GM12892 (cell line): ENCODE data around the gene CAMTA1.

Experiments used
- DNase-seq: peaks from one replicate; pipeline ENCODE4 v3.0.0; 2011; ENCODE audit not compliant: insufficient read length
- FAIRE-seq: peaks from 2 replicates; lab custom pipeline; 2011; peaks lifted over from hg19 to GRCh38; lab: Jason Lieb, UNC
- POLR2A ChIP-seq: IDR thresholded peaks from 2 replicates; pipeline ENCODE4 v1.6.1; 2011; ENCODE audit warnings: low read depth, low read length, control low read depth
- POLR2AphosphoS5 ChIP-seq: IDR thresholded peaks from 2 replicates; pipeline ENCODE4 v1.6.1; 2011; ENCODE audit warnings: low read depth, low read length, control low read depth
- TAF1 ChIP-seq: IDR thresholded peaks from 2 replicates; pipeline ENCODE4 v1.6.1; 2011; ENCODE audit warnings: low read depth, mild to moderate bottlenecking, control low read depth, low read length, borderline replicate concordance

Gene CAMTA1

DNA sequence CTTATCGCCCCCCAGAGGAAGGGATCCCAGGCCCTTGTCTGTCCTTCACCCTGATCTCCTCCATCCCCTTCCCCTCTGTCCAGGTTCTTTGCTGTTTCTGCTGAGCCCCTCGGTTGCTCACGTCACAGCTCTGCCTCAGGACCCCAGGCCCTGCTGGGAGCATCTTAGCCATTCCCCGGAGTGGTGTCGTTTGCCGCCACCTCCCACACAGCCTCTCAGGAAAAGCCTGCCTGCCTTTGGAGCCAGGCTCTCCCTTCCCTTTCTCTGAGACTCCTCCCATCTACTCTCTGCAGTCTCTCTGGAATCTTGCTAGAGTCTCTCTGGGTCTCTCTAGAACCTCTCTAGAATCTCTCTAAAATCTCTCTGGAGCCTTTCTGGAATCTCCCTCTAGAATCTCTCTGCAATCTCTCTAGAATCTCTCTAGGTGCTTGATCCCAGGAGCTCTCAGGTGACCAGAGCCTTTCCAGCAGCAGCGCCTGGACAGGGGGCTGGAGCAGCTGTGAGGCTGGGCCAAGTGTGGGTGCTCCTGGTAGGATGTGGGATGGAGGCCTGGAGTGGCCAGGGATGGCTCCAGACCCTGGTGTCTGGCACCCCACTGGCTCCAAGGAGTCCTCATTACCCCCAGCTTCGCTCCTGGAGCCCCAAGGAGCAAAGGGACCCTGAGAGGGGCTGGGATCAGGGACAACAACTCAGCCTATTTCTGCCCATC, 702.7 kb downstream of the CAMTA1 start:
- TF ChIP-seq TAF1 (no peak), POLR2A (no peak), POLR2AphosphoS5 (no peak)
- no peak for DNase-seq
- FAIRE-seq: no peak

DNA sequence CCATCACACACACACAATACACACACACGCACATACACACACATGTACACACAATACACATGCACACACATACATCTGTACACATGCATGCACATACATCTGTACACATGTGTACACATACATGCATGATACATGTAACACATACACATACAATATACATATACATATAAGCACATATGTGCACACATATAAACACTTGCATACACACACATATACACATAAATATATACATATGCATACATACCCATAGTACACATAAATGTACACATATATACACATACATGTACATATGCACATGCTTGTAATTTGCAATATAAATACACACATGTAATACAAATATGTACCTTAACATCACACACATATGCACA, 703.2 kb downstream of the CAMTA1 start:
- TF ChIP-seq TAF1 (no peak), POLR2A (no peak), POLR2AphosphoS5 (no peak)
- FAIRE-seq: no peak
- no peak for DNase-seq

DNA sequence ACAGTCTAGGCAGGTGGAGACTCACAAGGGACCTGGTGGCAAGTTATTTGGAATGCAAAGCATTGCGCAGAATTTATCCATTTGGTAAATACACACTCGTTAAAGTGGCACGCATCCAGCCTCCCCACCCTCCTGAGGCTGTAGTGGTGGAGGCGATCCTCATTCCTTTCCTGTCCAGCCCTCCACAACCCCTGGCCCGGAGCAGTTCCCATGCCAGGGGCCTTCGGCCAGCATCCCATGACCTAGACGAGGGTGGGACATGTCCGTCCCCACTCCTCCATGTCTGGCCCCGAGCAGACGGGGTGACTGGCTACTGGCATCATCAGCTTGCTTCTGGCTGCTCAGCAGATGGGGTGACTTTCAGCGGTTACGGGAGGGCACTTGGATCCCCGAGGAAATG, 704.3 kb downstream of the CAMTA1 start:
- FAIRE-seq (no peak), DNase-seq (no peak)
- TF ChIP-seq POLR2AphosphoS5 (no peak), TAF1 (no peak), POLR2A (no peak)

DNA sequence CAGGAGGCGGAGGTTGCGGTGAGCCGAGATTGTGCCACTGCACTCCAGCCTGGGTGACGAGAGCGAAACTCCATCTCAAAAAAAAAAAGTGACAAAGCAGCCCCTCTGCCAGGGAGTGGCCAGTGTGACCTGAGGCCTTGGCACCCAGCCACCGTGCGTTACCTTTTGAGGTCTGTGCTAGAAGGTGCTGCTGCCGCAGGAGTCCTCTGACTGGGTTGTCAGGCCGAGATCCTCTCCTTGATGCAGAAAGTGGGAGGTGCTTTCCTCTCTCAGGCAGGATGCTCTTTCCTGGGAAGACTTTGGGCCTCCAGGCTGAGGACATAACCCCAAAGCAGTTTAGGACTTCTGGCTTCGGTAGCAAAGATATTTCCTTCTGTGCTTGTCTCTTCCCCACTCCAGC, 705.3 kb downstream of the CAMTA1 start:
- TF ChIP-seq TAF1: no peak
- no peak for TF ChIP-seq POLR2AphosphoS5
- no peak for TF ChIP-seq POLR2A
- FAIRE-seq (no peak), DNase-seq (no peak)

DNA sequence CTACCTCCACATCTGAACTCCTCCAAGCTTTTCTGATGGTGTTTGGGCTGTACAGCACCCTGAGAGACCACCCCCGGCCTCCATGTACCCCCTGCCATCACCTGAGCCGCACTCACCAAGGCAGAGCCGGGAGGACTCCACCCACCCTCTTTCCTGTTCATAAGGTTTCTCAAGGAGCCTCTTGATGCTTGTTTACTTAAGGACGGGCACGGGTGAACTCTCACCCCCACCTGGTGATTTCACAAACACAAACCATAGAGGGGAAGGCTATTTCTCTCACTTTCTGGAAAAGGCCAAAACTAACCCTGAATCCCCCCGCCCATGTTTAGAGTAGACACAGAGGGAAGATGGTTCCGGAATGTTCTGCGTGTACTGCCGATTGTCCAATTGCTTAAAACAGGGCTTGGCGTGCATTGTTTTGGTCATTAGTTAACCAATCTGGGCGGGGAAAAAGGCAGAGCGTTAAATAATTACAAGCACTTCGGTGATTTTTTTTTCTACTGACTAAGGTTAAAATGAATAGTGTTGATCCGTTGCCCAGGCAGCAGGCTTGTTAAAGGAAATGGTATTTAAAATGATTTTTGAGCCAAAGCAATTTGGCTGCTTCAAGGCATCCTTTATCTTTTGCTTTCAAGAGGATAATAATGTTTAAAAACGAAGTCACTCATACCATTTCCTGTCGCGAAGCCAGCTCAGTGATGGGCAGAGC, 706.0 kb downstream of the CAMTA1 start:
- TF ChIP-seq TAF1 (no peak), POLR2A (no peak), POLR2AphosphoS5 (no peak)
- DNase-seq (no peak), FAIRE-seq (no peak)

DNA sequence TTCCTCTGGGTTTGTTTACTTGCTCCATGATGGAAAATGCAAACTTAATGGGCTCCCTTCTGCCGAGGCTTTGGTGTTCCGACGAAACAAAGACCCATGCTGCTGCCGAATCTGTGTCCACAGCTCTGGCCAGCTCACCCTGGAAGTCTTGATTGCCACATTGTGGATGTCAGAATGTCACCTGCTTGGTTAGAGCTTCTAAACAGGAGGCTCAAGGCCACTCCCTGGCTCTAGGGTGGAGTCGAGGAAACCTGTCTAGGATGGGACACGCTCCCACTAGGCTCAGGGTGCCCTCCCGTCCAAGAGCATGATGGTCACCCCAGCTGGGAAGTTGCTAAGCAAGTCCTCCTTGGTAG, 706.5 kb downstream of the CAMTA1 start:
- FAIRE-seq (no peak), DNase-seq (no peak)
- TF ChIP-seq POLR2AphosphoS5: no peak
- no peak for TF ChIP-seq TAF1

DNA sequence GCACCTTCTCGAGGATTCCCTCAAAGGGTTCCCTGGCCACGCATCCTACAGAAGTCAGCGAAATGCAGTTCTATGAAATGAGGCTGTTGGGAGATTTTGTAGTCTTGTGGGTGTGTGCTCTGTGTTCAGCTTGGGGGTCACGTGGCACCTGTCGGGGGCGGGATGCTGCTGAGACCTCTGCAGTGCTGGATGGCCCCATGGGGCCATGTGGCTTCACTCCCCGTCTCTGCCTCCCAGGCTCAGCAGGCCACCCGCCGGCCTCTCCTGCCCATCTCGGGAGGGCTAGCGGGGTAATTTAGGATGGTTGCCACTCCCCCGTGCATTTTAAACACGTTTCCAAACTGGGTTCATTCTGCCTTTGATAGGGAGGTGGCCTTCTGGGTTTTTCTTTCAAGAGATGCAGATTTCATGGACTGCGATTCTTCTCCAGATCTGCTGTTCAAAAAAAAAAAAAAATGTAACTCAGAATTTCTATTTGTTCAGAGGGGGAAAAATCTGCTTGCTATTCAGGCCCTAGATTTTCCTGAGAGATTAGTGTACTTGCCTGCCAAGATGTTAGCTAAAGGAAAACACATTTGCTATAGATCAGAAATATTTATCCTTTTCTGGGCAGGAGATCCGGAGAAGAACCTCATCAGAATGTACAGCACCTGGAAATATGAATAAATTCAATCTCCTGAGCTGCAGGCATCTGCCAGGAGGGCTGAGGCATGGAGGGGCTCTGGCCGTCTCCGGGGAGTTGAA, 708.6 kb downstream of the CAMTA1 start:
- DNase-seq (no peak), FAIRE-seq (no peak)
- TF ChIP-seq TAF1: no peak
- no peak for TF ChIP-seq POLR2A
- no peak for TF ChIP-seq POLR2AphosphoS5

DNA sequence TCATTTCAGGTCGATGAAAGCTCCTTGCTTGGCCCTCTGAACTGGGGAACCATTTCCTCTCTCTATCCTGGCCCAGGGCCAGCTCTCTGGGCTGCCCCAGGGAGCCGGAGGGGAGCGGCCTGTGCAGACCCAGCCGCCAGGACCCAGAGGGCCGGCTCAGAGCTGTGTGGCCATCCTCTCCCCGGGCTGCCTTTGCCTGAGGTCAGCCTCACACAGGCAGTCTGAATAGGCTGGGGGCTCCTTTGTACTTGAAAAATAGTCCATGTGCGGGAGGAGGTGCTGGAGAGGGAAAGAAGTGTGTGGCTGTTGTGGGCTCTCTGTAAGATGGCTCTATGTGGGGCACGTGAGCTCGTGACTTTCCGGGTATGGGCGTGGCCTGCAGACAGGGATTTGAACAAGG, 710.7 kb downstream of the CAMTA1 start:
- no peak for TF ChIP-seq POLR2A
- TF ChIP-seq TAF1: no peak
- no peak for TF ChIP-seq POLR2AphosphoS5

DNA sequence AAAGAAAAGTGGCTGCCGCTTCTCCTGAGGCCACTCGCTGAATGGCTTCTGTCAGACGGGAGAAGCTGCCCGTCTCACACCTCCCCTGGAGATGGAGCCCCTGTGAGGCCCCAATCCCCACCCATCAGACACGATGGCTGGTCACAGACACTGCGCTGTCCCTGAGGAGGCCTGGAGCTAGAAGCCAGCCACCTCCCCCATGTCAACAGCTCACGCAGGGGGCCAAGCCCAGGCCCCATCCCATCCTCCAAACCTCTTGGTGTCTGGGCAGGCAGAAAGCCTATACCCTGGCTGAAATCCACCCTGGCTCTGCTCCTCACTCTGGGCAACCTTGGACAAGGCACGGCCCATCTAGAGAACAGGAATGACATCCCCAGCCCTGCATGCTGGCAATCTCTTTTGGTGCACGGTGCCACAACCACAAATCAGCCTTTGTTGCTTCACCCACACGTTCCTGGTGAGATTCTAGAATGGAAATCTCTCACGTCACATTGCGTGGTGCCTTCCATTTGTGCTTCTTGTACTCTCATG, 711.9 kb downstream of the CAMTA1 start:
- DNase-seq (no peak), FAIRE-seq (no peak)
- TF ChIP-seq POLR2AphosphoS5: no peak
- TF ChIP-seq TAF1: no peak
- TF ChIP-seq POLR2A: no peak

More for the DNA sequence above, 710.7 kb downstream of the CAMTA1 start:
- FAIRE-seq (no peak), DNase-seq (no peak)

DNA sequence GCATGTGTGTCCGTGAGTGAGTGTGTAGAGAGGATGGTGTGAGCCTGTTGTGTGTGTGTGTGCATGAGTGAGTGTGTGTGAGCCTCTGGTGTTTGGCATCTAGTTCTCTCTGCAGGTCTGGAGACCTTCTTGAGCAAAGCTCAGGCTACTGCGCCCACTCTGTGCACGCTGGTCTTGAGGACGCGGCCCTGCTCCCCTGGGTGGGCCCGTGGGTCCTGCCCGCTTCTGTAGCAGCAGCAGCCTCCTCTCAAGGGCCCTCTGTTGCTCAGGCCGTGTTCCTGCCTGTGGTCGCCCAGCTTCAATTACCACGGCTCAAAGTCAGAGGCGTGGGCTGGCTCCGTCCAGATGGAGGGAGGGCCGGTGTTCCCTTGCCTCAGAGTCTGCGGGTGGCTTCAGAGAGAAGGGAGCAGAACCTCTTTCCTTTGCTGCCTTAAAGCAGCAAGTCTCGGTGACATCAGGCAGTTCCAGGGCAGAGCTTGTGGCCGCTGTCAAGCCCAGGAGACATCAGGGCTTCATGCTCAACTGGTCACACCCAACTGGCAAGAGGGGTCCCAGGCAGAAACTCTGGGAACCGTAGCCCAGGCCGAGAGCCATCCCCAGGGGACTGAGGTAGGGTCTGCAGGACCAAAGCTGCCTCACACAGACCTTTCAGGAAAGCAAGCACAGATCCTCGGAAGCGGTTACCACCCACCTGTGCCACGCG, 715.3 kb downstream of the CAMTA1 start:
- no peak for DNase-seq
- FAIRE-seq: no peak
- TF ChIP-seq POLR2A (no peak), POLR2AphosphoS5 (no peak), TAF1 (no peak)

DNA sequence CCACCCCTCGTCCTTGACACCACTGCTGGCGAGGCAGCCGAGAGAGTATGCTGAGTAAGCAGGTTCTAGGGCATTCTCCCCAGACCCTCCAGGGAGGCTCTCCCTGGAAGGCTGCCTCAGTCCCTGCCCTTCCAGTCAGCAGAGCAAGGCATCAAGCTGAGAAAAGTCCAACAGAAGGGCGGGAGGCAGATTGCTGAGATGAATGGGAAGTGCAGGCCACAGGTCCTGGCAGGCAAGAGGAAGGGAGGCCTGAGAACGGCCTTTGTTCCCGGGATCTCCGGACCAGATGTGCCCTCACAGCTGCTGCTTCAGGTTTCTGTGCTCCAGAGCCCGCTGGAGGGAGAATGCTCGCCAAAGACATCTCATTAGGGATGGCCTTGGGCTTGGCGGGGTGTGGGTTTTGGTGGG, 715.8 kb downstream of the CAMTA1 start:
- no peak for TF ChIP-seq POLR2A
- no peak for TF ChIP-seq TAF1
- no peak for TF ChIP-seq POLR2AphosphoS5
- FAIRE-seq (no peak), DNase-seq (no peak)
